ENCODE data around the gene VAC14.

GRCh38 chr16:70749681-70750601, 51.0 kb downstream of the VAC14 start:
- TF ChIP-seq POLR2A (IDR thresholded peaks at IDR 0.05) = no peak
- no peak for TF ChIP-seq CTCF (IDR thresholded peaks at IDR 0.05)

Measured in stomach (tissue), 4 donors.